GM21723 (cell line): ENCODE data around the gene ZDHHC15.
"Not testable (repeated sequence)": the region's sequence is repeated elsewhere in the genome, so short reads cannot be mapped to it uniquely, and the experiment has no call there.

Experiments
- ATAC-seq: cut with Tn5 transposase; IDR thresholded peaks from one replicate; pipeline ENCODE4 v1.9.1; 2021; ENCODE audit warnings: mild to moderate bottlenecking, moderate library complexity; ENCODE audit not compliant: unreplicated experiment

Gene ZDHHC15, protein sequence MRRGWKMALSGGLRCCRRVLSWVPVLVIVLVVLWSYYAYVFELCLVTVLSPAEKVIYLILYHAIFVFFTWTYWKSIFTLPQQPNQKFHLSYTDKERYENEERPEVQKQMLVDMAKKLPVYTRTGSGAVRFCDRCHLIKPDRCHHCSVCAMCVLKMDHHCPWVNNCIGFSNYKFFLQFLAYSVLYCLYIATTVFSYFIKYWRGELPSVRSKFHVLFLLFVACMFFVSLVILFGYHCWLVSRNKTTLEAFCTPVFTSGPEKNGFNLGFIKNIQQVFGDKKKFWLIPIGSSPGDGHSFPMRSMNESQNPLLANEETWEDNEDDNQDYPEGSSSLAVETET

DNA sequence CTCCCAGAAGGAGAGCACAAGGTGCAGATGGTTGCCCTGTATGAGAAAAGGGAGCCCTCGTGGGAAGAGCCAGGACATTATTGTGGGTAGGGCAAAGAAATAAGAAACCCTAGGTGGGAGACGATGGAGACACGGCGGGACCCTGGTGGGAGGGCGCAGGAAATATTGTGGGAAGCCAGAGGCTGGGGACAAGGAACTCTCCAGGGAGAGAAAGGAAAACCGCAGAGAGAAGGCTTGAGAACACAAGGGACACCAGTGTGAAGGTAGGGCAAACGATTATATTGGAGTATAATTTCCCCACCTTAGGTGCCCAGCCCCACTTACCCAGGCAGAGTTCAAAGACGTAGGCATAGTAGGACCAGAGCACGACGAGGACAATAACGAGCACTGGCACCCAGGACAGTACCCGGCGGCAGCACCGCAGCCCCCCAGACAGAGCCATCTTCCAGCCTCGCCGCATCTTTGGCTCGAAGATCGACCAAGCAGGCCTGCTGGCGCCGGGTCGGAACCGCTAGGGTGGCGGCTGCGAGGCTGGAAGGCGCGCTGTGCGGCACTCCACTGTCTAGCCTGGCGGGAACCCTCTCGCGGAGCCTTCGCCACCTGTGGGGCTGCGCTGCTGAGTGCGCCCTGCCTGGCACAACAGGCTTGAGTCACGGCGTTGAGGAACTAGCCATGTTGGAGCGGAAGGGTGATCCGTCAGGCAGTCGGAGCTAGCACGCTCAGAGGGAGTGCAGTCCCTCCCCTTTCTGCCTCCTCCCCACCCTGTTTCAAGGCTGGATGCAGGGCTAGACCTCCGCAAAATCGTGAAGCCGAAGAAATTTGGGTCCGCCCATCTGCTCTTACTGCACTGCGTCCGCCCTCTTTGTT, at the start of gene ZDHHC15:
ZDHHC15 (minus strand) TSS at position 473 of the 867 bp plus-strand sequence; CDS start at position 460, 13 bp downstream.
- ATAC-seq = no peak

DNA sequence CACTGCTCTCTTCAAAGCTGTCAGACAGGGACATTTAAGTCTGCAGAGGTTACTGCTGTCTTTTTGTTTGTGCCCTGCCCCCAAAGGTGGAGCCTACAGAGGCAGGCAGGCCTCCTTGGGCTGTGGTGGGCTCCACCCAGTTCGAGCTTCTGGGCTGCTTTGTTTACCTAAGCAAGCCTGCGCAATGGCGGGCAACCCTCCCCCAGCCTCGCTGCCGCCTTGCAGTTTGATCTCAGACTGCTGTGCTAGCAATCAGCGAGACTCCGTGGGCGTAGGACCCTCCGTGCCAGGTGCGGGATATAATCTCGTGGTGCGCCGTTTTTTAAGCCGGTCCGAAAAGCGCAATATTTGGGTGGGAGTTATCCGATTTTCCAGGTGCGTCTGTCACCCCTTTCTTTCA, 37.7 kb upstream of the ZDHHC15 start:
- not testable (repeated sequence) for ATAC-seq

DNA sequence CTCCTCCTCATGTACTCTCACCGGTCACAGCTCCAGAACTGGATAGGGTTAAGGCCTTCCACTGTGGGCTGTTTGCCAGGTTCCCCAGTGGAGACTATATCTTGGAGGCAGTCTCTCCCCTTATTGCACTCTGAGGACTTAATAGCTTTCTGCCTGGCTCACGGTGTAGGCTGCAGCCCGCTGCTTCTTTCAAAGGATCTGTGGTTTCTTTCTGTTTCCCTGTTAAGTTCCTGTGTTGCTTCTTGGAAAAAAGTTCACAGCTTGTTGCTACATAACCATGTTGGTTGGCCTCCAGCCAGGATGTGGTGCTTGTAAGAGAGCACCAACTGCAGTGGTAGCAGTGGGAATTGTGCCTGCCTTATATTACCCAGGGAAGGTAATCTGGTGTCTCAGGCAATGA, 24.9 kb upstream of the ZDHHC15 start:
- ATAC-seq = no peak

DNA sequence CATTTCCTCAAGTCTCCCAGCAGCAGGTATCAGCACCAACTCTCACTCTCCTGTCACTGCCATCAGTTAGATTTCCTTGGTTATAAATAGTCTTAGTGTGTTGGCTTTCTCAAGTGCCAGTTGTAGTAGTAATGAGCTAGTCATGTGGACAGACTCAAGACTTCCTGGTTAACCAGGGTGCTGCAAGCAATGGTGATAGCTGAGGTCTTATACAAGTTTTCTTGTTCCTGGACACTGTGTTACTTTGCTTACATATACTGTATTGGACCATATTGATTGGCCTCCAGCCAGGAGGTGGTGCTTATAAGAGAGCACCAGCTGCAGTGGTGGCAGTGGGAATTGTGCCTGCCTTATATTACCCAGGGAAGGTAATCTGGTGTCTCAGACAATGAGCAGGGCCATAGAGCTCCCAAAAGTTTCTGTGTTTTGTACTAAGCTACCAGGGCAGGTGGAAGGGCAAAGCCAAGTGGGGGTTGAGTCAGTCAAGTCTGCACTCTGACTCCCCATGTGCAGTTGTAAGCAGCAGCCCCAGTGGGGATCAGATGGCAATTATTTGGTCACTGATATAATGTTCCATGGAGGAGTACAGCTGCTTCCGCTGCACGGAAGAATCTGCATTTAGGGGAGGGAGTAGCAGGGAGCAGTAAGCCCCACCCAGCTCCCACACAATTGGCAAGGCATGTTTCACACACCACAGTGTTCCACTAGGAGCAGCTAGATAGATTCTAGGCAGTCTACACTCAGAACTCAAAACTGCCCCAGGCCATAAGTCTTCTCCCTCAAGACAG, 24.1 kb upstream of the ZDHHC15 start:
- no peak for ATAC-seq

DNA sequence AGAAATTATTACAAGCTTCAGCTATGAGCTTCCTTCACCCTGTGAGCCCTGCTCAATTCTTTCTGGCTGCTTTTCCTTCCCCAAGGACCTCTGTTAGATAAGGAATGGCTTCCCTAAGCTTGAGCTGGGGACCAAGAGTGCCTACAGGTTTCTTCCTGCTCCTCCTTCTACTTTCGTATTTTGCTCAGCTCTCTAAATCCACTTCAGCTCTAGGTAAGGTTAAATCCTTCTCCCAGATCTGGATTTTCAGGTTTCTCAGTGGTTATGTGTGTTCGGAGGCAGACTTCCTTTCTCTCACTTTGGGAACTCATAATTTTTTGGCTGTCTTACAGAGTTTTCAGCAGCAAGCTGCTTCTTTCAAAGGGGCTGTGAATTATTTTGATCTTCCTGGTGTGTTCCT, 21.9 kb upstream of the ZDHHC15 start:
- no peak for ATAC-seq

DNA sequence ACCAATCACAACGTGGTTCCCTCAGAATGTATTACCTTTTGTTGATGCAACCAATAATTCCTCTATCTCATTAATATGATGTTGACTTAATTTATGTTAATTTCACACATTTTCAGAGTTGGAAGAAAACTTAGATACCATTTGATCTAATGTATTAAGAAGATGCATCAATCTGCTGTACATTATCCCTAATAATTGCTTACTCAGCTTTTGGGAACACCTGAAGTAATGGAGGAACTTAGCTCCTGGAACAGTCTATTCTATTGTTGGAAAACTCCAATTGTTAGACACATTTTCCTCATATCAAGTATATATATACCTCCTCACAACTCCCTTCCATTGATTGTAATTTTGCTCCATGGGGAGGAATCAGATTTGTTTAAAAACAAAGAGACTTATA, 38.9 kb downstream of the ZDHHC15 start:
- ATAC-seq = no peak

DNA sequence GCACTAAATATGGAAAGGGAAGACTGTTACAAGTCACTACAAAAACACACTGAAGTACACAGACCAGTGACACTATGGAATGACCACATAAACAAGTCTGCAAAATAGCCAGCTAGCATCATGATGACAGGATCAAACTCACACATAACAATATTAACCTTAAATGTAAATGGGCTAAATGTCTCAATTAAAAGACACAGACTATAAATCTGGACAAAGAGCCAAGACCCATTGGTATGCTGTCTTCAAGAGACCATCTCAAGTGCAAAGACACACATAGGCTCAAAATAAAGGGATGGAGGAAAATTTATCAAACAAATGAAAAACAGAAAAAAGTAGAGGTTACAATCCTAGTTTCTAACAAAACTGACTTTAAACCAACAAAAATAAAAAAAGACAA, 61.1 kb downstream of the ZDHHC15 start:
- not testable (repeated sequence) for ATAC-seq

DNA sequence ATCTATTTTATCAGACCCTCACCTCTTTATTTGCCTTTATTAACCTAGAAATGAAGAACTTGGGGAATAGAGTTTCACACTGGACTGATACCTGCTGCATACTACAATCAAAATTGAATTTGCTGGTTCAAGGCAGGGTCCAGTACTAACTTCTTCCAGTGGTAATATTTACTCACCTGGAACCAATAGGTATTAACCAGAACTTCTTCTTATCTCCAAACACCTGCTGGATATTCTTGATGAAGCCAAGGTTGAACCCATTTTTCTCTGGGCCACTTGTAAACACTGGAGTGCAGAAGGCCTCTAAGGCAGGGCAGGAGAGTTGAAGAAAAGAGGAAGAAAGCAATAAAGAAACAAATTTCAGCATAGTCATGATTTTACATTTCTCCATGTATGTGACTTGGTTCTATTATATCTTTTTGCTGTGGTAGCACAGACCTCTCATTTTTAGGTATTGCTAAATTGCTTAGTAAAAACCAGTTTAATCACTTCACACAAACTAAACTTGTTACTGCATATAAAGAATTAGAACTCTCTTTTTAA, 101.1 kb downstream of the ZDHHC15 start:
- ATAC-seq = no peak

DNA sequence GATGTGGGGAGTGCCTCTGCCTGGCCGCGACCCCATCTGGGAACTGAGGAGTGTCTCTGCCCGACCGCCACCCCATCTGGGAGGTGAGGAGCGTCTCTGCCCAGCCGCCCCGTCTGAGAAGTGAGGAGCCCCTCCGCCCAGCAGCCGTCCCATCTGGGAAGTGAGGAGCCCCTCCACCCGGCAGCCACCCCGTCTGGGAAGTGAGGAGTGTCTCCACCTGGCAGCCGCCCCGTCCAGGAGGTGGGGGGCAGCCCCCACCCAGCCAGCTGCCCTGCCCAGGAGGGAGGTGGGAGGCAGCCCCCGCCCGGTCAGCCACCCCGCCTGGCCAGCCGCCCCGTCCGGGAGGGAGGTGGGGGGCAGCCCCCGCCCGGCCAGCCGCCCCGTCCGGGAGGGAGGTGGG, 115.7 kb downstream of the ZDHHC15 start:
- ATAC-seq = not testable (repeated sequence)

DNA sequence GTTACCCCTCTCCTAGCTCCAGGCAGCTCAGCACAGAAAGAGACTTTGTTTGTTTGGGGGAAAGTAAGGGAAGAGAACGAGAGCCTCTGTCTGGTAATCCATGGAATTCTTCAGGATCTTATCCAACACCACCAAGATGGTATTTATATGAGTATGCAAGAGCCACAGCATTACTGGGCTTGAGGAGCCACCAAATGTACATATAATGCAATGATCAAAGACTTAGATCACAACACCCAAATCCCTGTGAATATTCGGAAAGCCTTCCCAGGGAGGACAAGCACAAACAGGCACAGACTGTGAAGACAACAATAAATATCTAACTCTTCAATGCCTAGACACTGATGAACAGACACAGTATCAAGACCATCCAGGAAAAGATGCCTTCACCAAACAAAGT, 132.4 kb downstream of the ZDHHC15 start:
- ATAC-seq = no peak

DNA sequence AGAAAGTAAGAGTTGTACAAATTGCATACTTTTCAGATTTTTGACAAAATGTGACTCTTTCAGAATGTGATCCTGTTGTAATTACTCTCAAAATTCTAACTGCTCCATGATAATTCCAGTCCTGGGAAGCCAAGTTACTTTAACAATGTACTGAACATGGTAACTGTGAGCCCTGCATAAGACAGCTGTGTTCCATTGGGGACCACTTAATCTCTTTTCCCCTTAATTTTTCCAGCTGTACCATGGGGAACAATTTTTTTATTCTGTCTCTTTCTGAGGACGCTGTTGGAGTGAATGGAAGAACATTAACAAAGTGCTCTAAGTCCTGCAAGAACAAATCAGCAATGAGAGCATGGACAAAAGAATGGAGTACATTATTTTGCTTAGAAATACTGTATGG, 153.1 kb downstream of the ZDHHC15 start:
- ATAC-seq = no peak

DNA sequence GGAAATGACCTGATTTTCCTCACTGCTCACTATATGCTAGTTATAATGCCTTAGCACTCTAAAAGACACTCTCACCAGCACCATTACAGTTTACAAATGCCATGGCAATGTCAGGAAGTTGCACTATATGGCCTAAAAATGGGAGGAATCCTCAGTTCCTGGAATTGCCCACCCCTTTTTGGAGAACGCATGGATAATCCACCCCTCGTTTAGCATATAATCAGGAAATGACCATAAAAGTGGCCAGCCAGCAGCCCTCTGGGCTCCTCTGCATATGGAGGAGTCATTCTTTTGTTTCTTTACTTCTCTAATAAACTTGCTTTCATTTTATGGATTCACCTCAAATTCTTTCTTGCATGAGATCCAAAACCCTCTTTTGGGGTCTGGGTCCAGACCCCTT, 156.0 kb downstream of the ZDHHC15 start:
- no peak for ATAC-seq

DNA sequence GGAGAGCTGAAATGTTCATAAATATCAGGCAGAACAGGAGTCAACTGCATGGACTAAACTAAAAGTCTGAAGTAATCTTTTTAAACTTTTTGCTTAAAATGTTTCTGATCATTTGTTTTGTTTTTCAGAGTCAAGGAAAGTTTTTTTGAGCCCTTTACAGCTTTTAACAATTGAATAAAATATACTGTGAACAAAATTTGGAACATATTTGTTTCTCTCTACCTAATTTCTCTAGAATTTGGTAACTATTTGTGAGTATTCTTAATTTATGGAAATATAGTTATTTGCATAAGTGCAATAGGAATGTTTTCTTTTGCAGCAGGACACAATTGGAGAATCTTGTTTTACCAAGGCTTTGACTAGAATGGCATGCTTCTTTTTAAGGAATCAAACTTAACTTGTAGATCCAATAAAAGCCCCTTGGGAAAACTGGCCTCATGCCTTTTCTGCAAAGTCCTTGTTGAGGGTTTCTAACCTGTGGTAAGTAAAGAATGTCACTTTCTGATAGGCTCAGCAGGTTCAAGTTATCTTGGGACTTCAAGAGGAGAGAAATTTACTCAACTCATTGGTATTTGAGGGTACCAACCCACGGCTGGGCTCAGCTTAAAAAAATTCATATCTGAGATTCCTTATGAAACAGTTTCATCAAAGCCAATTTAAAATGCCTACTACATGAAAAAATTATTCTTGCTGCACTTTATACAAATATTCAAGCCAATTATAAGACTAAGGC, 157.4 kb downstream of the ZDHHC15 start:
- no peak for ATAC-seq

DNA sequence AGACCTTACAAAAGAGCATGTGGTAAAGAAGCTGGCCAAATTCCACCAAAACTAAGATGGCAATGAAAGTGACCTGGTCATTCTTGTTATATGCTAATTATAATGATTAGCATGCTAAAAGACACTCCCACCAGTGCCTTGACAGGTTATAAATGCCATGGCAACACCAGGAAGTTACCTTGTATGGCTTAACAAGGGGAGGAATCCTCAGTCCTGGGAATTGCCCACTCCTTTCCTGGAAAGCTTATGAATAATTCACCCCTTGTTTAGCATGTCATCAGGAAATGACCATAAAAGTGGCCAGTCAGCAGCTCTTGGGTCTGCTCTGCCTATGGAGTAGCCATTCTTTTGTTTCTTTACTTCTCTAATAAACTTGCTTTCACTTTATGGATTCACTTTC, 161.0 kb downstream of the ZDHHC15 start:
- no peak for ATAC-seq

DNA sequence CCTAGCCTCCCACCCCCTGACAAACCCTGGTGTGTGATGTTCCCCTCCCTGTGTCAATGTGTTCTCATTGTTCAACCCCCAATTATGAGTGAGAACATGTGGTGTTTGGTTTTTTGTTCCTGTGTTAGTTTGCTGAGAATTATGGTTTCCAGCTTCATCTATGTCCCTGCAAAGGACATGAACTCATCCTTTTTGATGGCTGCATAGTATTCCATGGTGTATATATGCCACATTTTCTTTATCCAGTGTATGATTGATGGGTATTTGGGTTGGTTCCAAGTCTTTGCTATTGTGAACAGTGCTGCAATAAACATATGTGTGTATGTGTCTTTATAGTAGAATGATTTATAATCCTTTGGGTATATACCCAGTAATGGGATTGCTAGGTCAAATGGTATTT, 174.2 kb downstream of the ZDHHC15 start:
- not testable (repeated sequence) for ATAC-seq

DNA sequence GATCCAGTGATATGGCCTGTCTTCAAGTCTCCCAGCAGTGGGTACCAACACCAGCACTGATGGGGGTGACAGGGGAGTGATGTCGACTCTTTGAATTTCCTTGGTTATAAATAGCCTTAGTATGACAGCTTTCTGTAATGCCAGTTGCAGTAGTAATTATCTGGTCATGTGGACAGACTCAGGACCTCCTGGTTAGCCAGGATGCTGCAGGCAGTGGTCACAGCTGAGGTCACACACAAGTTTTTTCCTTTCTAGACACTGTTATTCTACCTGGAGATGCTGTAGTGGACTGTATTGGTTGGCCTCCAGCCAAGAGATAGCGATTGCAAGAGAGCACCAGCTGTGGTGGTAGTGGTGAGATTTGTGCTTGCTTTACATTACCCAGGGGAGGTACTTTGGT, 185.3 kb downstream of the ZDHHC15 start:
- ATAC-seq = no peak

DNA sequence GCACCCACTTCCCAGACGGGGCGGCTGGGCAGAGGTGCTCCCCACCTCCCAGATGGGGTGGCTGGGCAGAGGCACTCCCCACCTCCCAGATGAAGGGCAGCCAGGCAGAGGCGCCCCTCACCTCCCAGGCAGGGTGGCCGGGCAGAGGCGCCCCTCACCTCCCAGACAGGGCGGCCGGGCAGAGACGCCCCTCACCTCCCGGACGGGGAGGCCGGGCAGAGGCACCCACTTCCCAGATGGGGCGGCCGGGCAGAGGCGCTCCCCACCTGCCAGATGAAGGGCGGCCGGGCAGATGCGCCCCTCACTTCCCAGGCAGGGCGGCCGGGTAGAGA, 187.7 kb downstream of the ZDHHC15 start:
- ATAC-seq = no peak

DNA sequence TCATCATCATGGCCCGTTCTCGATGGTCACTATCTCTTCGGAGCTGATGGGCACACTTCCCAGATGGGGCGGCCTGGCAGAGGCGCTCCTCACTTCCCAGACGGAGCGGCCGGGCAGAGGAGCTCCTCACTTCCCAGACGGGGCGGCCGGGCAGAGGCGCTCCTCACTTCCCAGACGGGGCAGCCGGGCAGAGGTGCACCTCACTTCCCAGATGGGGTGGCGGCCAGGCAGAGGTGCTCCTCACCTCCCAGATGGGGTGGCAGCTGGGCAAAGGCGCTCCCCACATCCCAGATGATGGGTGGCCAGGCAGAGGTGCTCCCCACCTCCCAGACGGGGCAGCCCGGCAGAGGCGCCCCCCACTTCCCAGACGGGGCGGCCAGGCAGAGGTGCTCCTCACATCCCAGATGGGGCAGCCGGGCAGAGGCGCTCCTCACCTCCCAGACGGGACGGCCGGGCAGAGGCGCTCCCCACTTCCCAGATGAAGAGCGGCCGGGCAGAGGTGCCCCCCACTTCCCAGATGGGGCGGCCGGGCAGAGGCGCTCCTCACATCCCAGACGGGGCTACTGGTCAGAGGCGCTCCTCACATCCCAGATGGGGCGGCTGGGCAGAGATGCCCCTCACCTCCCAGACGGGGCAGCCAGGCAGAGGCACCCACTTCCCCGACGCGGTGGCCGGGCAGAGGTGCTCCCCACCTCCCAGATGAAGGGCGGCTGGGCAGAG, 188.3 kb downstream of the ZDHHC15 start:
- not testable (repeated sequence) for ATAC-seq

DNA sequence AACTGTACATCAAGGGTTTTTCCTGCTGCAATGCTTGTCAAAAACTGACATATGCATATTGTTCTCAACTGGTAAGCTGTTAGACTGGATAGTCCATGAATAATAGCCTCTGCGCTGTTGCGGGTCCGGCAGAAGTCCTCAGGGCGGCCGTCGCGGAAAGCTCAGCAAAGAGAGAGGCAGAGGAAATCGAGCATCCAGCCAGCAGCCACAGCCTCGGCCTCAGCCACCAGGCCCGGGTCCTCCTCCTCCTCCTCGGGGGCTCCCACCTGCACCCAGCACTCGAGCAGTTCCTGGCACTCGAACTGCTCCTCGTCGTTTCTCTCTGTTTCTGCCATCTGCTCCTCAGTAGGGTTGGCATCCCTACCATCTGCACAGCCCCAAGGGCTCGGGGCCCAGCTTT, 195.2 kb downstream of the ZDHHC15 start:
- no peak for ATAC-seq
